HUES64 (cell line): ENCODE data around the gene PCBP3.
"Not testable (repeated sequence)": the region's sequence is repeated elsewhere in the genome, so short reads cannot be mapped to it uniquely, and the experiment has no call there.

ENCODE experiments used
- H3K27ac ChIP-seq: 2 replicates; pipeline ENCODE4 v1.7.0; 2013; ENCODE audit warnings: low read depth, low read length, inconsistent platforms
- H3K27me3 ChIP-seq: 2 replicates; pipeline ENCODE4 v1.6.1; 2013; ENCODE audit warnings: mild to moderate bottlenecking, low read length; ENCODE audit not compliant: insufficient read depth
- H3K36me3 ChIP-seq: 2 replicates; pipeline ENCODE4 v1.6.1; 2013; ENCODE audit warnings: mild to moderate bottlenecking, low read length; ENCODE audit not compliant: insufficient read depth
- H3K4me1 ChIP-seq: 2 replicates; pipeline ENCODE4 v1.6.1; 2013; ENCODE audit warnings: mild to moderate bottlenecking, low read length, moderate library complexity; ENCODE audit not compliant: insufficient read depth
- H3K4me3 ChIP-seq: 2 replicates; pipeline ENCODE4 v1.5.1; 2013; ENCODE audit warnings: mild to moderate bottlenecking, low read length, moderate library complexity
- H3K9ac ChIP-seq: 2 replicates; pipeline ENCODE4 v1.6.1; 2013; ENCODE audit warnings: mild to moderate bottlenecking, low read depth, low read length
- H3K9me3 ChIP-seq: 2 replicates; pipeline ENCODE4 v1.6.1; 2013; ENCODE audit warnings: low read depth, low read length; ENCODE audit not compliant: insufficient read depth
- WGBS: fragments of 150-250, 120-280 bp; methylation state at CpG from one replicate; pipeline ENCODE4 v1.1.7; 2013; ENCODE audit warnings: missing lambda C conversion rate; 5-methylcytosine and 5-hydroxymethylcytosine counted together

Gene PCBP3

GRCh38 chr21:45954261-45954660, 310.7 kb downstream of the PCBP3 start:
- Histone ChIP-seq H3K4me1 (peaks cover 8% of the 10 kb centered on the region; the same call in 1 of the 2 replicates), H3K27ac (no peak overlapping the region), H3K9ac (no peak overlapping the region), H3K36me3 (no peaks in the 10 kb centered on the region), H3K4me3 (no peak overlapping the region), H3K27me3 (no peaks in the 10 kb centered on the region), H3K9me3 (peaks cover 8% of the 10 kb centered on the region)
- WGBS, result 75% methylated on average over 12 of the region's 12 CpGs

GRCh38 chr21:45954921-45955320, 311.4 kb downstream of the PCBP3 start:
- Histone ChIP-seq H3K4me1 (peaks cover 8% of the 10 kb centered on the region; the same call in 1 of the 2 replicates), H3K36me3 (no peaks in the 10 kb centered on the region), H3K9ac (no peak overlapping the region), H3K9me3 (peaks cover 8% of the 10 kb centered on the region), H3K27ac (no peak overlapping the region), H3K27me3 (no peaks in the 10 kb centered on the region), H3K4me3 (no peak overlapping the region)
- 96% methylated on average over 6 of the region's 6 CpGs for WGBS

- Histone ChIP-seq H3K36me3 (no peaks in the 10 kb centered on the region), H3K4me1 (no peaks in the 10 kb centered on the region), H3K27me3 (no peaks in the 10 kb centered on the region), H3K27ac (no peak overlapping the region), H3K9me3 (peaks cover 22% of the 10 kb centered on the region), H3K9ac (no peak overlapping the region), H3K4me3 (no peak overlapping the region)
- 96% methylated on average over 4 of the region's 4 CpGs for WGBS
Measured at GRCh38 chr21:45957551-45957950, 314.0 kb downstream of the PCBP3 start.

GRCh38 chr21:45957981-45958600, 314.6 kb downstream of the PCBP3 start:
- H3K9me3 ChIP-seq, result peaks cover 27% of the 10 kb centered on the region
- no peak overlapping the region for H3K4me3 ChIP-seq
- no peaks in the 10 kb centered on the region for H3K36me3 ChIP-seq
- no peak overlapping the region for H3K27ac ChIP-seq
- 88% methylated on average over 7 of the region's 7 CpGs for WGBS
- no peak overlapping the region for H3K9ac ChIP-seq
- H3K27me3 ChIP-seq, result no peaks in the 10 kb centered on the region
- no peaks in the 10 kb centered on the region for H3K4me1 ChIP-seq

- WGBS, result 83% methylated on average over 5 of the region's 5 CpGs
- no peak overlapping the region for H3K4me3 ChIP-seq
- no peaks in the 10 kb centered on the region for H3K4me1 ChIP-seq
- H3K9me3 ChIP-seq, result peaks cover 37% of the 10 kb centered on the region
- H3K9ac ChIP-seq, result no peak overlapping the region
- H3K27ac ChIP-seq, result no peak overlapping the region
- no peaks in the 10 kb centered on the region for H3K27me3 ChIP-seq
- no peaks in the 10 kb centered on the region for H3K36me3 ChIP-seq
Measured at GRCh38 chr21:45959182-45959581, 315.7 kb downstream of the PCBP3 start.

- no peak overlapping the region for H3K9ac ChIP-seq
- 93% methylated on average over 11 of the region's 11 CpGs for WGBS
- no peak overlapping the region for H3K4me3 ChIP-seq
- no peaks in the 10 kb centered on the region for H3K27me3 ChIP-seq
- no peak overlapping the region for H3K27ac ChIP-seq
- H3K9me3 ChIP-seq, result peaks cover 44% of the 10 kb centered on the region
- no peaks in the 10 kb centered on the region for H3K4me1 ChIP-seq
- H3K36me3 ChIP-seq, result no peaks in the 10 kb centered on the region
Measured at GRCh38 chr21:45959779-45960390, 316.4 kb downstream of the PCBP3 start.

GRCh38 chr21:45961408-45961807, 317.9 kb downstream of the PCBP3 start:
- WGBS, result 90% methylated on average over 2 of the region's 2 CpGs
- not testable (repeated sequence) for H3K9ac ChIP-seq, H3K4me3 ChIP-seq, H3K27me3 ChIP-seq, H3K27ac ChIP-seq, H3K4me1 ChIP-seq, H3K36me3 ChIP-seq
- H3K9me3 ChIP-seq, result peaks cover 49% of the 10 kb centered on the region

GRCh38 chr21:45962531-45963231, 319.2 kb downstream of the PCBP3 start:
- no peak overlapping the region for H3K27ac ChIP-seq
- peaks cover 44% of the 10 kb centered on the region for H3K9me3 ChIP-seq
- no peaks in the 10 kb centered on the region for H3K36me3 ChIP-seq
- H3K4me3 ChIP-seq, result no peak overlapping the region
- 93% methylated on average over 4 of the region's 4 CpGs for WGBS
- no peaks in the 10 kb centered on the region for H3K4me1 ChIP-seq
- no peaks in the 10 kb centered on the region for H3K27me3 ChIP-seq
- H3K9ac ChIP-seq, result no peak overlapping the region

- no peaks in the 10 kb centered on the region for H3K4me1 ChIP-seq
- H3K9me3 ChIP-seq, result peaks cover 44% of the 10 kb centered on the region
- H3K9ac ChIP-seq, result no peak overlapping the region
- H3K4me3 ChIP-seq, result no peak overlapping the region
- no peak overlapping the region for H3K27ac ChIP-seq
- no peaks in the 10 kb centered on the region for H3K36me3 ChIP-seq
- no peaks in the 10 kb centered on the region for H3K27me3 ChIP-seq
- 89% methylated on average over 1 of the region's 3 CpGs for WGBS
Measured at GRCh38 chr21:45963232-45963570, 319.7 kb downstream of the PCBP3 start.

- Histone ChIP-seq H3K27me3 (no peaks in the 10 kb centered on the region), H3K4me1 (no peaks in the 10 kb centered on the region), H3K36me3 (no peaks in the 10 kb centered on the region), H3K27ac (no peak overlapping the region), H3K4me3 (no peak overlapping the region), H3K9ac (no peak overlapping the region), H3K9me3 (peaks cover 42% of the 10 kb centered on the region)
- 75% methylated on average over 1 of the region's 1 CpG for WGBS
Measured at GRCh38 chr21:45964649-45965048, 321.1 kb downstream of the PCBP3 start.

- Histone ChIP-seq H3K9ac (no peak overlapping the region), H3K36me3 (no peaks in the 10 kb centered on the region), H3K27ac (no peak overlapping the region), H3K27me3 (no peaks in the 10 kb centered on the region), H3K9me3 (peaks cover 42% of the 10 kb centered on the region), H3K4me3 (no peak overlapping the region), H3K4me1 (no peaks in the 10 kb centered on the region)
- WGBS, result 92% methylated on average over 4 of the region's 4 CpGs
Measured at GRCh38 chr21:45965084-45965809, 321.7 kb downstream of the PCBP3 start.
